Measurements from ENCODE around the gene E4F1.

The E4F1 gene

GRCh38 chr16:2223221-2223941 lies at the start of gene E4F1:
Gene E4F1 (plus strand): TSS chr16:2223591. CDS start chr16:2223614, 23 bp downstream.
- DNase-seq: peak; percentile 100

- DNase-seq: no peak
These were observed 49.5 kb upstream of the E4F1 start for GRCh38 chr16:2173916-2174315.

- DNase-seq: peak; percentile 34
These were observed 48.8 kb upstream of the E4F1 start for GRCh38 chr16:2174396-2175131.

- DNase-seq: no peak
These were observed 47.9 kb upstream of the E4F1 start for GRCh38 chr16:2175454-2175853.

GRCh38 chr16:2176047-2176446 lies 47.3 kb upstream of the E4F1 start:
- no peak for DNase-seq

GRCh38 chr16:2177101-2177500 lies 46.3 kb upstream of the E4F1 start:
- no peak for DNase-seq

- no peak for DNase-seq
These were observed 45.8 kb upstream of the E4F1 start for GRCh38 chr16:2177561-2177960.

GRCh38 chr16:2178321-2179106 lies 44.9 kb upstream of the E4F1 start:
- no peak for DNase-seq

GRCh38 chr16:2179107-2179501 lies 44.3 kb upstream of the E4F1 start:
- no peak for DNase-seq

GRCh38 chr16:2179576-2179975 lies 43.8 kb upstream of the E4F1 start:
- no peak for DNase-seq

GRCh38 chr16:2180461-2180860 lies 42.9 kb upstream of the E4F1 start:
- DNase-seq: no peak

GRCh38 chr16:2180962-2181923 lies 42.1 kb upstream of the E4F1 start:
- no peak for DNase-seq

- no peak for DNase-seq
These were observed 41.4 kb upstream of the E4F1 start for GRCh38 chr16:2181952-2182351.

- no peak for DNase-seq
These were observed 39.7 kb upstream of the E4F1 start for GRCh38 chr16:2183671-2184070.

- DNase-seq: no peak
These were observed 39.0 kb upstream of the E4F1 start for GRCh38 chr16:2184346-2184745.

- no peak for DNase-seq
These were observed 38.4 kb upstream of the E4F1 start for GRCh38 chr16:2184962-2185361.

- DNase-seq: no peak
These were observed 37.3 kb upstream of the E4F1 start for GRCh38 chr16:2186064-2186463.

GRCh38 chr16:2186505-2186904 lies 36.9 kb upstream of the E4F1 start:
- no peak for DNase-seq

- DNase-seq: no peak
These were observed 36.2 kb upstream of the E4F1 start for GRCh38 chr16:2187212-2187611.

GRCh38 chr16:2188395-2188794 lies 35.0 kb upstream of the E4F1 start:
- no peak for DNase-seq

- DNase-seq: no peak
These were observed 34.0 kb upstream of the E4F1 start for GRCh38 chr16:2189252-2189893.
